K562 (cell line): ENCODE measurements around the gene ETHE1. TPM values are rescaled to one million over a fixed set of nuclear protein-coding genes. Genes with fewer than 3 reads are reported as not detected.

Experiments
- ATF1 ChIP-seq, 2 experiments: fragments of 450-650 bp in 1 of 2; IDR thresholded peaks; 2 replicates each; pipeline ENCODE4 v1.6.1; 2016; ENCODE audit warnings: missing compliant biosample characterization in 1 of 2, missing genetic modification characterization in 1 of 2
- E2F8 ChIP-seq: fragments of 450-650 bp; IDR thresholded peaks from 2 replicates; pipeline ENCODE4 v1.7.1; 2018; ENCODE audit warnings: mild to moderate bottlenecking, low read depth; ENCODE audit not compliant: partially characterized antibody
- ID3 ChIP-seq, 2 experiments: fragments of 250-450 bp in 1 of 2; fragments of 450-650 bp in 1 of 2; sonication (Bioruptor Pico) in 1 of 2; IDR thresholded peaks; 2 replicates each; pipeline versions ENCODE4 v1.6.1 to v1.8.0; 2016 to 2021; ENCODE audit warnings: mild to moderate bottlenecking in 2 of 2, moderate library complexity in 2 of 2, missing compliant biosample characterization in 1 of 2, missing genetic modification characterization in 1 of 2
- JUND ChIP-seq, 2 experiments: IDR thresholded peaks; 2 replicates in 1 of 2; 3 replicates in 1 of 2; pipeline ENCODE4 v1.6.1; 2011; ENCODE audit warnings: borderline replicate concordance in 2 of 2, low read depth in 2 of 2, low read length in 2 of 2, improper control_type of control experiment in 1 of 2, missing biosample characterization in 1 of 2, missing genetic modification characterization in 1 of 2, missing genetic modification reagents in 1 of 2
- KAT7 ChIP-seq: sonication (generic); formaldehyde crosslinking; IDR thresholded peaks from 2 replicates; pipeline ENCODE4 v1.8.0; 2022; ENCODE audit warnings: missing genetic modification reagents, mild to moderate bottlenecking, borderline replicate concordance
- L3MBTL2 ChIP-seq: fragments of 450-650 bp; IDR thresholded peaks from 2 replicates; pipeline ENCODE4 v1.6.1; 2016; ENCODE audit warnings: mild to moderate bottlenecking, moderate library complexity
- NR2C2 ChIP-seq, 2 experiments: fragments of 200-800 bp in 1 of 2; sonication (Bioruptor generic) in 1 of 2; sonication (generic) in 1 of 2; formaldehyde crosslinking in 1 of 2; IDR thresholded peaks; 2 replicates each; pipeline versions ENCODE4 v1.6.1 to v1.8.0; 2016 to 2022; ENCODE audit warnings: mild to moderate bottlenecking in 1 of 2, missing compliant biosample characterization in 1 of 2, missing genetic modification characterization in 1 of 2, missing genetic modification reagents in 1 of 2
- PCBP2 ChIP-seq: fragments of 200-400 bp; formaldehyde crosslinking; IDR thresholded peaks from 2 replicates; pipeline ENCODE4 v1.6.1; 2018; ENCODE audit warnings: low read length, low read depth, mild to moderate bottlenecking, moderate library complexity; ENCODE audit not compliant: poor library complexity, severe bottlenecking
- PML ChIP-seq: IDR thresholded peaks from 2 replicates; pipeline ENCODE4 v1.6.1; 2012; ENCODE audit warnings: low read length, inconsistent platforms
- SIN3A ChIP-seq, 2 experiments: fragments of 150-350 bp in 1 of 2; IDR thresholded peaks; 2 replicates each; pipeline ENCODE4 v1.6.1; 2011 to 2016; ENCODE audit warnings: borderline replicate concordance in 2 of 2, low read depth in 2 of 2, low read length in 2 of 2, mild to moderate bottlenecking in 2 of 2, moderate library complexity in 2 of 2; ENCODE audit not compliant: control insufficient read depth in 1 of 2
- SMAD1 ChIP-seq: fragments of 150-350 bp; IDR thresholded peaks from 2 replicates; pipeline ENCODE4 v1.6.1; 2014; ENCODE audit warnings: low read length, low read depth; ENCODE audit not compliant: partially characterized antibody
- SRF ChIP-seq, 2 experiments: fragments of 250-450, 450-650 bp in 1 of 2; sonication (Bioruptor Pico) in 1 of 2; sonication (generic) in 1 of 2; formaldehyde crosslinking; IDR thresholded peaks; 2 replicates each; pipeline versions ENCODE4 v1.5.0 to v1.5.1; 2020 to 2022; ENCODE audit warnings: mild to moderate bottlenecking in 1 of 2, missing genetic modification reagents in 1 of 2
- STAG1 ChIP-seq: sonication (generic); formaldehyde crosslinking; IDR thresholded peaks from 2 replicates; pipeline ENCODE4 v1.5.0; 2020; ENCODE audit warnings: missing genetic modification reagents, borderline replicate concordance
- TEAD1 ChIP-seq, 2 experiments: fragments of 450-650 bp in 1 of 2; sonication (generic) in 1 of 2; formaldehyde crosslinking; IDR thresholded peaks; 2 replicates each; pipeline versions ENCODE4 v1.4.0 to v1.8.0; 2020 to 2022; ENCODE audit warnings: mild to moderate bottlenecking in 2 of 2, missing genetic modification reagents in 1 of 2
- ZBED1 ChIP-seq: IDR thresholded peaks from 2 replicates; pipeline ENCODE4 v1.6.1; 2014
- ZNF175 ChIP-seq: fragments of 200-800 bp; sonication (Bioruptor generic); IDR thresholded peaks from 2 replicates; pipeline ENCODE4 v1.6.1; 2016; ENCODE audit warnings: low read depth, mild to moderate bottlenecking, missing genetic modification characterization, missing compliant biosample characterization
- ZNF449 ChIP-seq: fragments of 250-450 bp; sonication (Bioruptor Pico); IDR thresholded peaks from 2 replicates; pipeline ENCODE4 v1.8.0; 2022; ENCODE audit warnings: moderate library complexity, mild to moderate bottlenecking, inconsistent platforms
- ZNF511 ChIP-seq: sonication (generic); formaldehyde crosslinking; IDR thresholded peaks from 2 replicates; pipeline ENCODE4 v1.8.0; 2022; ENCODE audit warnings: mild to moderate bottlenecking, missing genetic modification reagents
- ZNF589 ChIP-seq: fragments of 200-800 bp; sonication (Bioruptor generic); IDR thresholded peaks from 2 replicates; pipeline ENCODE4 v1.6.1; 2016; ENCODE audit warnings: low read depth, missing genetic modification characterization, missing compliant biosample characterization
- polyA plus RNA-seq, 8 experiments: library from polyadenylated mRNA; depleted of rRNA in 4 of 8; stranded (reverse) in 5 of 8; unstranded in 3 of 8; fragments of >200 nt; fragmentation: Nextera tagmentation in 2 of 8; fragmentation: Illumina TruSeq in 1 of 8; extraction: Ambion mirVana in 2 of 8; extraction: Trizol in 1 of 8; gene quantifications; 2 replicates each; pipeline versions ENCODE4 v1.2.1 to v1.2.3, GENCODE V29; 2011 to 2014; ENCODE audit warnings: inconsistent platforms in 1 of 8, missing spikeins in 1 of 8
- total RNA-seq, 7 experiments: library from RNA; depleted of rRNA in 6 of 7; stranded (reverse); fragments of >200 nt in 6 of 7; fragmentation: Illumina TruSeq in 2 of 7; extraction: Trizol in 2 of 7; gene quantifications; 2 replicates each; pipeline versions ENCODE4 v1.2.1 to v1.2.3, GENCODE V29; 2011 to 2021; ENCODE audit warnings: low replicate concordance in 1 of 7

Gene ETHE1
- total and polyA plus RNA-seq, 9 of the 15 experiments (the other 6 are each of a cell fraction or from before 2014, with no cell fraction given): 2.9 to 21.0 (median 10.2) TPM

- TF ChIP-seq ID3 (CRISPR knock-in tag; IDR thresholded peaks at IDR 0.05) (no peak), ID3 (tag; IDR thresholded peaks at IDR 0.05) (peak; percentile 4; the same call in 1 of the 2 replicates), L3MBTL2 (peak; percentile 98), JUND (IDR thresholded peaks at IDR 0.05; ENCODE audit: borderline replicate concordance, low read depth, low read length) (peak; percentile 71; the same call in 1 of the 2 replicates), JUND (tag; IDR thresholded peaks at IDR 0.05; ENCODE audit: borderline replicate concordance, low read depth, low read length) (no peak), ZNF449 (no peak), TEAD1 (CRISPR knock-in tag; IDR thresholded peaks at IDR 0.05) (peak in 1 of 2 experiments; percentile 62; a peak in 1 of 4 replicates), KAT7 (peak; percentile 35; the same call in 1 of the 2 replicates), NR2C2 (CRISPR knock-in tag; IDR thresholded peaks at IDR 0.05) (no peak), NR2C2 (tag; IDR thresholded peaks at IDR 0.05) (peak; percentile 69), ZNF175 (CRISPR knock-in tag) (no peak), SIN3A (IDR thresholded peaks at IDR 0.05; ENCODE audit: borderline replicate concordance in 2 of 2, control insufficient read depth in 1 of 2, low read depth in 2 of 2, low read length in 2 of 2) (0 out of 4 replicates have a peak, but pooled peaks of 1 of the 2 experiments have one; percentile 22), SRF (CRISPR knock-in tag; IDR thresholded peaks at IDR 0.05) (peak in 1 of 2 experiments; percentile 25; a peak in 1 of 4 replicates), SMAD1 (no peak), STAG1 (no peak), ATF1 (CRISPR knock-in tag; IDR thresholded peaks at IDR 0.05) (peak; percentile 63), ATF1 (tag; IDR thresholded peaks at IDR 0.05) (peak; percentile 97), PML (peak; percentile 58; the same call in 1 of the 2 replicates), PCBP2 (no peak), ZNF511 (CRISPR knock-in tag) (no peak), ZNF589 (CRISPR knock-in tag) (no peak), ZBED1 (no peak), E2F8 (peak; percentile 25)
These were observed 51.9 kb downstream of the ETHE1 start (continued) for GRCh38 chr19:43474986-43475705.
